ENCODE measurements around the gene TUBB2B. TPM values are rescaled to one million over a fixed set of nuclear protein-coding genes. Genes with fewer than 3 reads are reported as not detected.
A peak's percentile ranks its signal among the peaks of the same experiment; 100 is the strongest.

The TUBB2B gene
- total RNA-seq (1 to 10 TPM; 2.2 to 4.1 TPM), polyA plus RNA-seq (ENCODE audit: insufficient read length in 6 of 6) (10 to 100 TPM in 2 of 6 donors, 1 to 10 TPM in 4; 6.0 to 16.5 (median 9.3) TPM)
- long read RNA-seq, donor 1, partial matches to known transcripts = 0 of 6 reads
- long read RNA-seq, donor 1, other reads (novel, unspliced or antisense) = 0 of 6 reads
- long read RNA-seq, donor 2, partial matches to known transcripts = 0 of 3 reads
- long read RNA-seq, donor 2, other reads (novel, unspliced or antisense) = 0 of 3 reads
- long read RNA-seq, donor 3, transcript TUBB2B-201 (4 exons, 2,020 nt) = major isoform, 6 of 7 reads
- long read RNA-seq, donor 3, partial matches to known transcripts = 0 of 7 reads
- long read RNA-seq, donor 3, other reads (novel, unspliced or antisense) = 0 of 7 reads
- long read RNA-seq, donor 4, partial matches to known transcripts = 0 of 5 reads
- long read RNA-seq, donor 4, other reads (novel, unspliced or antisense) = 0 of 5 reads
- long read RNA-seq, donor 5, partial matches to known transcripts = 0 of 1 reads
- long read RNA-seq, donor 5, other reads (novel, unspliced or antisense) = 0 of 1 reads
- long read RNA-seq, donor 6, transcript TUBB2B-201 (4 exons, 2,020 nt) = major isoform, 6 of 6 reads
- long read RNA-seq, donor 6, partial matches to known transcripts = 0 of 6 reads
- long read RNA-seq, donor 6, other reads (novel, unspliced or antisense) = 0 of 6 reads
- long read RNA-seq, donor 7, transcript TUBB2B-201 (4 exons, 2,020 nt) = major isoform, 5 of 5 reads
- long read RNA-seq, donor 7, partial matches to known transcripts = 0 of 5 reads
- long read RNA-seq, donor 7, other reads (novel, unspliced or antisense) = 0 of 5 reads
- long read RNA-seq, donor 8, transcript TUBB2B-201 (4 exons, 2,020 nt) = major isoform, 5 of 5 reads
- long read RNA-seq, donor 8, partial matches to known transcripts = 0 of 5 reads
- long read RNA-seq, donor 8, other reads (novel, unspliced or antisense) = 0 of 5 reads
- long read RNA-seq, donor 9 = 0 reads
- long read RNA-seq, donor 10, partial matches to known transcripts = 0 of 2 reads
- long read RNA-seq, donor 10, other reads (novel, unspliced or antisense) = 0 of 2 reads
- long read RNA-seq, donor 11, transcript TUBB2B-201 (4 exons, 2,020 nt) = major isoform, 898 of 962 reads
- long read RNA-seq, donor 11, partial matches to known transcripts = 62 of 962 reads
- long read RNA-seq, donor 11, other reads (novel, unspliced or antisense) = 0 of 962 reads
- long read RNA-seq, donor 12, partial matches to known transcripts = 0 of 3 reads
- long read RNA-seq, donor 12, other reads (novel, unspliced or antisense) = 0 of 3 reads

GRCh38 chr6:3227363-3228045 lies at the start of gene TUBB2B:
TUBB2B (minus strand) TSS chr6:3227653; CDS start chr6:3227543, 110 bp downstream.
- no peak within 1 kb of the TSS for H3K27ac ChIP-seq
- peak; percentile 11 for ATAC-seq
- peak within 1 kb of the TSS; percentile 19 to 22 for H3K4me3 ChIP-seq

DNA sequence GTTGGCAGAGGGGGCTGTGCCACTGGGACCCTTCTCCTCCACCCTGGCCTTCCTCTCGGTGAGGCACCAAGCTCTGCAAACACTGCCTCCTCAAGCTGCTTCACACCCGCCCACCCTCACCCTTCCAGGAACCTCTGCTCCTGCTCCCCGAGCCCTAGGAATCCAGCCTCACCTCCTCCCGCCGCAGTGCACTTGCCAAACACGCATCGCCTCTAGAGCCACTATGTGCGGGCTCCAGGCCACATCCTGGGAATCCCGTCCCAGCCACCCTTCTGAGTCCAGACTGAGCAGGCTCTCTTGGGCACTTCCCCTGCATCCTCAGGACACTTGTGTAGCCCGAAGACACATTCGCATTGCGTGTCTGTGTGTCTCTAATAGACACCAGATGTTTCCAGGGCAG lies 49.8 kb upstream of the TUBB2B start:
- H3K9me3 ChIP-seq = no peaks in the 10 kb centered on the region
- H3K27ac ChIP-seq = no peak overlapping the region
- DNase-seq (no peak), ATAC-seq (no peak)
- TF ChIP-seq CTCF (IDR thresholded peaks at IDR 0.05) = no peak
- intact Hi-C loops (cut with DNase I) = loop anchor here (5.0 to 10.0 kb wide), 2 partner anchors 455 to 458 kb away; no protein-coding TSS in a partner anchor
- peaks cover 0 to 13% of the 10 kb centered on the region in 2 donors for H3K36me3 ChIP-seq
- H3K27me3 ChIP-seq = no peaks in the 10 kb centered on the region
- H3K4me3 ChIP-seq = no peak overlapping the region
- H3K4me1 ChIP-seq = peaks cover 3 to 15% of the 10 kb centered on the region in 2 donors

More at GRCh38 chr6:3227363-3228045, at the start of gene TUBB2B:
- peaks cover 39 to 50% of the 10 kb centered on the region in 2 donors for H3K4me1 ChIP-seq
- peak in 2 of 4 donors; percentile 69 to 71 for DNase-seq
- no peaks in the 10 kb centered on the region for H3K9me3 ChIP-seq
- no peaks in the 10 kb centered on the region for H3K36me3 ChIP-seq
- H3K27me3 ChIP-seq = peaks cover 51 to 85% of the 10 kb centered on the region in 2 donors
- TF ChIP-seq CTCF (IDR thresholded peaks at IDR 0.05) = no peak
- intact Hi-C loops (cut with DNase I) = no loop called here

- Histone ChIP-seq H3K36me3 (peaks cover 0 to 20% of the 10 kb centered on the region in 2 donors), H3K9me3 (no peaks in the 10 kb centered on the region), H3K4me1 (peaks cover 0 to 7% of the 10 kb centered on the region in 2 donors), H3K27me3 (no peaks in the 10 kb centered on the region), H3K27ac (no peak overlapping the region), H3K4me3 (no peak overlapping the region)
- intact Hi-C loops (cut with DNase I) = loop anchor here (5.0 to 10.0 kb wide), 2 partner anchors 456 to 458 kb away; no protein-coding TSS in a partner anchor
- no peak for TF ChIP-seq CTCF (IDR thresholded peaks at IDR 0.05)
- ATAC-seq (no peak), DNase-seq (no peak)
Measured at GRCh38 chr6:3276174-3277167, 49.0 kb upstream of the TUBB2B start.
